ENCODE results near the gene PLAA. TPM values are rescaled to one million over a fixed set of nuclear protein-coding genes. Genes with fewer than 3 reads are reported as not detected.
"Not testable (repeated sequence)": the region's sequence is repeated elsewhere in the genome, so short reads cannot be mapped to it uniquely, and the experiment has no call there.

PLAA gene
- total RNA-seq, 2 donors from 2014 or later, result 28.6 to 32.9 TPM

GRCh38 chr9:26904070-26904469 is 43.0 kb downstream of the PLAA start:
- no peaks in the 10 kb centered on the region for H3K36me3 Mint-ChIP-seq (ENCODE audit: low read depth)
- no peaks in the 10 kb centered on the region for H3K27me3 Mint-ChIP-seq
- H3K9me3 ChIP-seq (ENCODE audit: control insufficient read depth, low read length, poor library complexity, severe bottlenecking), result no peaks in the 10 kb centered on the region
- no peak overlapping the region for H3K4me3 Mint-ChIP-seq
- DNase-seq, result no peak
- no peaks in the 10 kb centered on the region for H3K4me1 Mint-ChIP-seq
- ATAC-seq, result no peak
- no peak overlapping the region for H3K27ac Mint-ChIP-seq

- no peak for ATAC-seq
- H3K27ac Mint-ChIP-seq, result peak overlapping the region; percentile 98
Measured at GRCh38 chr9:26893030-26893676, 53.9 kb downstream of the PLAA start.

GRCh38 chr9:26892251-26893029 is 54.6 kb downstream of the PLAA start, which contains the start of gene CAAP1:
CAAP1 (minus strand) TSS chr9:26892802; CDS start chr9:26892715, 87 bp downstream.
- no peaks in the 10 kb centered on the region for H3K27me3 Mint-ChIP-seq
- no peaks in the 10 kb centered on the region for H3K9me3 ChIP-seq (ENCODE audit: control insufficient read depth, low read length, poor library complexity, severe bottlenecking)
- ATAC-seq, result peak; percentile 94
- peak within 1 kb of the TSS; percentile 98 for H3K27ac Mint-ChIP-seq
- H3K4me3 Mint-ChIP-seq, result peak within 1 kb of the TSS; percentile 97
- H3K36me3 Mint-ChIP-seq (ENCODE audit: low read depth), result peaks cover 8% of the 10 kb centered on the region
- DNase-seq, result peak; percentile 81 to 84 (median 82)
- peaks cover 32% of the 10 kb centered on the region for H3K4me1 Mint-ChIP-seq

More at GRCh38 chr9:26893030-26893676, 53.9 kb downstream of the PLAA start:
- Mint-ChIP-seq H3K27me3 (no peaks in the 10 kb centered on the region), H3K36me3 (ENCODE audit: low read depth) (peaks cover 6% of the 10 kb centered on the region), H3K4me1 (peaks cover 29% of the 10 kb centered on the region), H3K4me3 (peak overlapping the region; percentile 97)
- DNase-seq, result no peak
- H3K9me3 ChIP-seq (ENCODE audit: control insufficient read depth, low read length, poor library complexity, severe bottlenecking), result no peaks in the 10 kb centered on the region

- no peak for DNase-seq
- Mint-ChIP-seq H3K4me1 (peaks cover 32% of the 10 kb centered on the region), H3K27ac (peak overlapping the region; percentile 98), H3K36me3 (ENCODE audit: low read depth) (peaks cover 8% of the 10 kb centered on the region), H3K4me3 (peak overlapping the region; percentile 97), H3K27me3 (no peaks in the 10 kb centered on the region)
- no peak for ATAC-seq
- H3K9me3 ChIP-seq (ENCODE audit: control insufficient read depth, low read length, poor library complexity, severe bottlenecking), result no peaks in the 10 kb centered on the region
Measured at GRCh38 chr9:26891726-26892125, 55.3 kb downstream of the PLAA start.

GRCh38 chr9:26888271-26888670 is 58.8 kb downstream of the PLAA start:
- DNase-seq (no peak), ATAC-seq (no peak)
- Mint-ChIP-seq H3K36me3 (ENCODE audit: low read depth) (peaks cover 8% of the 10 kb centered on the region), H3K4me3 (no peak overlapping the region), H3K27ac (peak overlapping the region; percentile 79), H3K4me1 (peaks cover 32% of the 10 kb centered on the region), H3K27me3 (no peaks in the 10 kb centered on the region)
- H3K9me3 ChIP-seq (ENCODE audit: control insufficient read depth, low read length, poor library complexity, severe bottlenecking), result no peaks in the 10 kb centered on the region

GRCh38 chr9:26882154-26882553 is 64.9 kb downstream of the PLAA start:
- Mint-ChIP-seq H3K36me3 (ENCODE audit: low read depth) (peaks cover 13% of the 10 kb centered on the region), H3K4me3 (no peak overlapping the region), H3K27ac (no peak overlapping the region), H3K4me1 (no peaks in the 10 kb centered on the region), H3K27me3 (no peaks in the 10 kb centered on the region)
- H3K9me3 ChIP-seq (ENCODE audit: control insufficient read depth, low read length, poor library complexity, severe bottlenecking), result no peaks in the 10 kb centered on the region
- DNase-seq, result no peak
- ATAC-seq, result no peak

GRCh38 chr9:26880262-26880661 is 66.8 kb downstream of the PLAA start:
- H3K9me3 ChIP-seq (ENCODE audit: control insufficient read depth, low read length, poor library complexity, severe bottlenecking), result no peaks in the 10 kb centered on the region
- ATAC-seq (no peak), DNase-seq (no peak)
- peaks cover 13% of the 10 kb centered on the region for H3K36me3 Mint-ChIP-seq (ENCODE audit: low read depth)
- H3K4me1 Mint-ChIP-seq, result no peaks in the 10 kb centered on the region
- H3K4me3 Mint-ChIP-seq, result no peak overlapping the region
- no peak overlapping the region for H3K27ac Mint-ChIP-seq
- no peaks in the 10 kb centered on the region for H3K27me3 Mint-ChIP-seq

- not testable (repeated sequence) for H3K27me3 Mint-ChIP-seq; H3K4me3 Mint-ChIP-seq; ATAC-seq; H3K4me1 Mint-ChIP-seq; H3K9me3 ChIP-seq (ENCODE audit: control insufficient read depth, low read length, poor library complexity, severe bottlenecking); H3K36me3 Mint-ChIP-seq (ENCODE audit: low read depth); DNase-seq; H3K27ac Mint-ChIP-seq
Measured at GRCh38 chr9:26875155-26875554, 71.9 kb downstream of the PLAA start.

GRCh38 chr9:26870292-26870691 is 76.8 kb downstream of the PLAA start:
- ATAC-seq (no peak), DNase-seq (no peak)
- Mint-ChIP-seq H3K27me3 (no peaks in the 10 kb centered on the region), H3K4me1 (peaks cover 5% of the 10 kb centered on the region), H3K4me3 (no peak overlapping the region), H3K27ac (no peak overlapping the region), H3K36me3 (ENCODE audit: low read depth) (peaks cover 2% of the 10 kb centered on the region)
- H3K9me3 ChIP-seq (ENCODE audit: control insufficient read depth, low read length, poor library complexity, severe bottlenecking), result no peaks in the 10 kb centered on the region

- no peak overlapping the region for H3K27ac Mint-ChIP-seq
- peaks cover 4% of the 10 kb centered on the region for H3K36me3 Mint-ChIP-seq (ENCODE audit: low read depth)
- H3K27me3 Mint-ChIP-seq, result no peaks in the 10 kb centered on the region
- ATAC-seq, result no peak
- H3K4me1 Mint-ChIP-seq, result peaks cover 3% of the 10 kb centered on the region
- DNase-seq, result no peak
- H3K4me3 Mint-ChIP-seq, result no peak overlapping the region
- no peaks in the 10 kb centered on the region for H3K9me3 ChIP-seq (ENCODE audit: control insufficient read depth, low read length, poor library complexity, severe bottlenecking)
Measured at GRCh38 chr9:26863074-26863473, 84.0 kb downstream of the PLAA start.

GRCh38 chr9:26856413-26857032 is 90.5 kb downstream of the PLAA start:
- H3K9me3 ChIP-seq (ENCODE audit: control insufficient read depth, low read length, poor library complexity, severe bottlenecking), result no peaks in the 10 kb centered on the region
- no peak overlapping the region for H3K4me3 Mint-ChIP-seq
- H3K36me3 Mint-ChIP-seq (ENCODE audit: low read depth), result peaks cover 4% of the 10 kb centered on the region
- H3K4me1 Mint-ChIP-seq, result no peaks in the 10 kb centered on the region
- no peaks in the 10 kb centered on the region for H3K27me3 Mint-ChIP-seq
- DNase-seq, result no peak
- no peak for ATAC-seq
- H3K27ac Mint-ChIP-seq, result no peak overlapping the region
